ENCODE results near the gene LRRC49.

- no peak for TF ChIP-seq POLR2A (IDR thresholded peaks at IDR 0.05)
- no peak for TF ChIP-seq CTCF (IDR thresholded peaks at IDR 0.05)
These were observed 11.8 kb upstream of the LRRC49 start for GRCh38 chr15:70880781-70881180.
